Measurements from ENCODE around the gene SNAP47.
"Not testable (repeated sequence)": the region's sequence is repeated elsewhere in the genome, so short reads cannot be mapped to it uniquely, and the experiment has no call there.

SNAP47 gene, protein sequence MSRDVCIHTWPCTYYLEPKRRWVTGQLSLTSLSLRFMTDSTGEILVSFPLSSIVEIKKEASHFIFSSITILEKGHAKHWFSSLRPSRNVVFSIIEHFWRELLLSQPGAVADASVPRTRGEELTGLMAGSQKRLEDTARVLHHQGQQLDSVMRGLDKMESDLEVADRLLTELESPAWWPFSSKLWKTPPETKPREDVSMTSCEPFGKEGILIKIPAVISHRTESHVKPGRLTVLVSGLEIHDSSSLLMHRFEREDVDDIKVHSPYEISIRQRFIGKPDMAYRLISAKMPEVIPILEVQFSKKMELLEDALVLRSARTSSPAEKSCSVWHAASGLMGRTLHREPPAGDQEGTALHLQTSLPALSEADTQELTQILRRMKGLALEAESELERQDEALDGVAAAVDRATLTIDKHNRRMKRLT

DNA sequence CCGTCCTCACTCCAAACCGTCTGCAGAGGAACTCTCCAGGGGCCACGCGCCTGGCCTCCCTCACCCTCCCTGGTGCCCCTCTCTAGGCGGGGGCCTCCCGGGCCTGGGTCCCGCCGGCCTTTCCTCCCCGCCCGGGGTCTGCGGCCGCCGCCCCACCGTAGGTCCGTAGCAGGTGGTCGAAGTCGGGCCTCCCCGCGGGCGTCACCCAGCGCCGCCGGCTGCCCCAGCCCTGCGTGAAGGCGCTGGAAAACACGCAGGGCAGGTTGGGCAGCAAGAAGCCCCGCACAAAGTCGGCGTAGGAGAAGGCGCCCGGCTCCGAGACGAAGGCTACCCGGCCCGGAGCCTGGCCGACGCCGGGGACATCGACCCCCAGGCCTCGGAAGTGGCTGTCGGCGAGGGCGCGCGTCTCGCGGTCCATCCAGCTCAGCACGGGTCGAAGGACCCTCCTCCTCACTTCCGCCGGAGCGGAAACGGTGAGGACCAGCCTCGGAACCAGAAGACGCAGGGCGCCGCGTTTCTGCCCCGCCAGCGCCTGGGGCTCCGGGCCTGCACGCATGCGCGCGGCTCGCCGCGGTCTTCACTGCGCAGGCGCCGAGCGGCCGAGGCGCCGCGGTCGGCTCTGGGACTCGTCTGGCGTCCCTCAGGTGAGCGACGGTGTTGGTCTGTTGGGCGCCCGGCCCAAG, at the start of gene SNAP47, which contains the start of gene JMJD4:
SNAP47 (plus strand) TSS at position 580 of the 683 bp plus-strand sequence. CDS start 12,302 bp downstream, outside the sequence.
JMJD4 (minus strand) TSS at position 447 of the 683 bp plus-strand sequence; CDS start at position 418, 29 bp downstream.
- Histone ChIP-seq H3F3A (ENCODE audit: control insufficient read depth, insufficient read depth) (peaks cover 2% of the 10 kb centered on the region; the same call in 1 of the 2 replicates), H3K27me3 (ENCODE audit: control insufficient read depth, low read length) (no peaks in the 10 kb centered on the region), H3K4me2 (ENCODE audit: low read length) (peak within 1 kb of the TSS; percentile 96), H3K79me2 (ENCODE audit: control insufficient read depth, low read length) (peaks cover 72% of the 10 kb centered on the region), H3K9me2 (replicated peaks; ENCODE audit: control insufficient read depth, low read length) (no peaks in the 10 kb centered on the region), H3K4me1 (ENCODE audit: control insufficient read depth, low read length) (peaks cover 16% of the 10 kb centered on the region), H3K4me3 (ENCODE audit: low read length) (peak within 1 kb of the TSS; percentile 98), H4K20me1 (ENCODE audit: control insufficient read depth, insufficient read depth, low read depth, low read length) (peaks cover 10% of the 10 kb centered on the region; the same call in 1 of the 2 replicates), H3K27ac (ENCODE audit: low read depth, low read length) (peak within 1 kb of the TSS; percentile 30), H3K36me3 (ENCODE audit: control insufficient read depth, low read length) (peaks cover 39% of the 10 kb centered on the region), H3K9me3 (ENCODE audit: control insufficient read depth, insufficient read depth, low read length) (no peaks in the 10 kb centered on the region)
- TF ChIP-seq, protein P1, sequence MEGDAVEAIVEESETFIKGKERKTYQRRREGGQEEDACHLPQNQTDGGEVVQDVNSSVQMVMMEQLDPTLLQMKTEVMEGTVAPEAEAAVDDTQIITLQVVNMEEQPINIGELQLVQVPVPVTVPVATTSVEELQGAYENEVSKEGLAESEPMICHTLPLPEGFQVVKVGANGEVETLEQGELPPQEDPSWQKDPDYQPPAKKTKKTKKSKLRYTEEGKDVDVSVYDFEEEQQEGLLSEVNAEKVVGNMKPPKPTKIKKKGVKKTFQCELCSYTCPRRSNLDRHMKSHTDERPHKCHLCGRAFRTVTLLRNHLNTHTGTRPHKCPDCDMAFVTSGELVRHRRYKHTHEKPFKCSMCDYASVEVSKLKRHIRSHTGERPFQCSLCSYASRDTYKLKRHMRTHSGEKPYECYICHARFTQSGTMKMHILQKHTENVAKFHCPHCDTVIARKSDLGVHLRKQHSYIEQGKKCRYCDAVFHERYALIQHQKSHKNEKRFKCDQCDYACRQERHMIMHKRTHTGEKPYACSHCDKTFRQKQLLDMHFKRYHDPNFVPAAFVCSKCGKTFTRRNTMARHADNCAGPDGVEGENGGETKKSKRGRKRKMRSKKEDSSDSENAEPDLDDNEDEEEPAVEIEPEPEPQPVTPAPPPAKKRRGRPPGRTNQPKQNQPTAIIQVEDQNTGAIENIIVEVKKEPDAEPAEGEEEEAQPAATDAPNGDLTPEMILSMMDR (IDR thresholded peaks at IDR 0.05; ENCODE audit: low read depth, low read length, poor library complexity, severe bottlenecking): no peak
- no peak for TF ChIP-seq EZH2phosphoT487 (IDR thresholded peaks at IDR 0.05; ENCODE audit: borderline replicate concordance, low read length)

DNA sequence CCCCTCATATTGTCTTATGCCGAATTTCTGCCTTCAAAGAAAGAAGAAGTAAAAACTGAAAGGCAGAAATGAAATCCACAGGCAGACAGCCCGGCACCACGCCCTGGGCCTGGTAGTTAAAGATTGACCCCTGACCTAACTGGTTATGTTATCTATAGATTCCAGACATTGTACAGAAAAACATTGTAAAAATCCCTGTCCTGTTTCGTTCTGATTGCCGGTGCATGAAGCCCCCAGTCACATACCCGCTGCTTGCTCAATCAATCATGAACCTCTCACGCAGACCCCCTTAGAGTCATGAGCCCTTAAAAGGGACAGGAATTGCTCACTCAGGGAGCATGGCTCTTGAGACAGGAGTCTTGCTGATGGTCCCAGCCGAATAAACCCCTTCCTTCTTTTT, 49.4 kb upstream of the SNAP47 start:
- Histone ChIP-seq H3K4me2 (ENCODE audit: low read length) (no peak overlapping the region), H3K4me1 (ENCODE audit: control insufficient read depth, low read length) (no peaks in the 10 kb centered on the region), H3F3A (ENCODE audit: control insufficient read depth, insufficient read depth) (no peaks in the 10 kb centered on the region), H3K36me3 (ENCODE audit: control insufficient read depth, low read length) (no peaks in the 10 kb centered on the region), H3K4me3 (ENCODE audit: low read length) (no peak overlapping the region), H4K20me1 (ENCODE audit: control insufficient read depth, insufficient read depth, low read depth, low read length) (no peaks in the 10 kb centered on the region), H3K79me2 (ENCODE audit: control insufficient read depth, low read length) (no peaks in the 10 kb centered on the region), H3K9me3 (ENCODE audit: control insufficient read depth, insufficient read depth, low read length) (no peaks in the 10 kb centered on the region), H3K27me3 (ENCODE audit: control insufficient read depth, low read length) (no peaks in the 10 kb centered on the region), H3K9me2 (replicated peaks; ENCODE audit: control insufficient read depth, low read length) (no peaks in the 10 kb centered on the region), H3K27ac (ENCODE audit: low read depth, low read length) (no peak overlapping the region)
- TF ChIP-seq EZH2phosphoT487 (IDR thresholded peaks at IDR 0.05; ENCODE audit: borderline replicate concordance, low read length): no peak
- TF ChIP-seq, protein P1 (IDR thresholded peaks at IDR 0.05; ENCODE audit: low read depth, low read length, poor library complexity, severe bottlenecking): no peak

DNA sequence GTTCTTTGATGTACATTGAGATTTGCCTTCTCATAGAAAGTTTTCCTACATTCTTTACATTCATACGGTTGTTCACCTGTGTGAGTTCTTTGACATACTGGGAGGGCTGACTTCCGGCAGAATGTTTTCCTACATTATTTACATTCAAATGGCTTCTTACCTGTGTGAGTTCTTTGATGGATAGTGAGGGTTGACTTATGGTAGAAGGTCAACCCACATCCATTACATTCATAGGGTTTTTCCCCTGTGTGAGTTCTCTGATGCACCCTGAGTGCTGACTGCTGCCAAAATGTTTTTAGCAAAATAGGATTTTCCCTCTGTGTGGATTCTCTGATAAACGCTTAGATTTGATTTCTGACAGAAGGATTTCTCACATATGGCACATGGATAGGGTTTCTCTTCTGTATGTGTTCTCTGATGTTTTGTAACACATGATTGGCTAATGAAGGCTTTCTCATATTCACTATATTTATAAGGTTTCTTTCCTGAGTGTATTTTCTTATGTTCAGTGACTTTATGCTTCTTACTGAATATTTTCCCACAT, 37.8 kb upstream of the SNAP47 start:
- no peaks in the 10 kb centered on the region for H4K20me1 ChIP-seq (ENCODE audit: control insufficient read depth, insufficient read depth, low read depth, low read length)
- no peaks in the 10 kb centered on the region for H3K36me3 ChIP-seq (ENCODE audit: control insufficient read depth, low read length)
- H3F3A ChIP-seq (ENCODE audit: control insufficient read depth, insufficient read depth): no peaks in the 10 kb centered on the region
- H3K27me3 ChIP-seq (ENCODE audit: control insufficient read depth, low read length): no peaks in the 10 kb centered on the region
- H3K9me3 ChIP-seq (ENCODE audit: control insufficient read depth, insufficient read depth, low read length): peaks cover 6% of the 10 kb centered on the region; the same call in 1 of the 2 replicates
- no peak overlapping the region for H3K27ac ChIP-seq (ENCODE audit: low read depth, low read length)
- H3K79me2 ChIP-seq (ENCODE audit: control insufficient read depth, low read length): no peaks in the 10 kb centered on the region
- H3K4me3 ChIP-seq (ENCODE audit: low read length): no peak overlapping the region
- H3K4me1 ChIP-seq (ENCODE audit: control insufficient read depth, low read length): no peaks in the 10 kb centered on the region
- TF ChIP-seq, protein P1 (IDR thresholded peaks at IDR 0.05; ENCODE audit: low read depth, low read length, poor library complexity, severe bottlenecking): no peak
- TF ChIP-seq EZH2phosphoT487 (IDR thresholded peaks at IDR 0.05; ENCODE audit: borderline replicate concordance, low read length): no peak
- no peak overlapping the region for H3K4me2 ChIP-seq (ENCODE audit: low read length)
- H3K9me2 ChIP-seq (replicated peaks; ENCODE audit: control insufficient read depth, low read length): no peaks in the 10 kb centered on the region

DNA sequence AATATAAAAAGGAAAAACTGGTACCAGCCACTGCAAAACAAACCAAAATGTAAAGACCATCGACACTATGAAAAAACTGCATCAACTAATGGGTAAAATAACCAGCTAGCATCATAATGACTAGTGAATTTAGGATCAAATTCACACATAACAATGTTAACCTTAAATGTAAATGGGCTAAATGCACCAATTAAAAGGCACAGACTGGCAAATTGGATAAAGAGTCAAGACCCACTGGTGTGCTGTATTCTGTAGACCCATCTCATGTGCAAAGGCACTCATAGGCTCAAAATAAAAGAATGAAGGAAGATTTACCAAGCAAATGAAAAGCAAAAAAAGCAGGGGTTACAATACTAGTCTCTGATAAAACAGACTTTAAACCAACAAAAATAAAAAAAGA, 33.6 kb upstream of the SNAP47 start:
- not testable (repeated sequence) for H3F3A ChIP-seq (ENCODE audit: control insufficient read depth, insufficient read depth); H3K79me2 ChIP-seq (ENCODE audit: control insufficient read depth, low read length); H3K9me2 ChIP-seq (replicated peaks; ENCODE audit: control insufficient read depth, low read length); H3K4me2 ChIP-seq (ENCODE audit: low read length); H3K4me1 ChIP-seq (ENCODE audit: control insufficient read depth, low read length); H3K9me3 ChIP-seq (ENCODE audit: control insufficient read depth, insufficient read depth, low read length); H3K36me3 ChIP-seq (ENCODE audit: control insufficient read depth, low read length); H4K20me1 ChIP-seq (ENCODE audit: control insufficient read depth, insufficient read depth, low read depth, low read length); H3K4me3 ChIP-seq (ENCODE audit: low read length); H3K27ac ChIP-seq (ENCODE audit: low read depth, low read length); H3K27me3 ChIP-seq (ENCODE audit: control insufficient read depth, low read length)
